Measurements from ENCODE around the gene PLCD3.

The PLCD3 gene

DNA sequence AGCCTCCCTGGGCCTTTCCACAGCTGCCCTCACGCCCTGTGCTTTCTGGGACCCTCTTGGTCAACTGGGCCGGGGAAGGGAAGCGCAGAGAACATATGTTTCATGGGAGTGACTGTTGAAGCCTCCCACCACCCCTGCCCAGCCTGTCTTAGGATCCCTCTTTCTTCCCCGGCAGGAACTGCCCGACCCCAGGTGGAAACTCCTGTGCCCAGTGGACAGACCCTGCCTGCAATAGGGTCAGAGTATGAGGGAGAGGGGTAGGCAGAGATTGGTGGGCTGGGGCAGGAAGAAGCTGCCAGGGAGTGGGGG is 39.9 kb upstream of the PLCD3 start:
- H3K4me3 ChIP-seq (replicated peaks; ENCODE audit: insufficient read depth, low read length): no peak overlapping the region
- TF ChIP-seq, protein P1, sequence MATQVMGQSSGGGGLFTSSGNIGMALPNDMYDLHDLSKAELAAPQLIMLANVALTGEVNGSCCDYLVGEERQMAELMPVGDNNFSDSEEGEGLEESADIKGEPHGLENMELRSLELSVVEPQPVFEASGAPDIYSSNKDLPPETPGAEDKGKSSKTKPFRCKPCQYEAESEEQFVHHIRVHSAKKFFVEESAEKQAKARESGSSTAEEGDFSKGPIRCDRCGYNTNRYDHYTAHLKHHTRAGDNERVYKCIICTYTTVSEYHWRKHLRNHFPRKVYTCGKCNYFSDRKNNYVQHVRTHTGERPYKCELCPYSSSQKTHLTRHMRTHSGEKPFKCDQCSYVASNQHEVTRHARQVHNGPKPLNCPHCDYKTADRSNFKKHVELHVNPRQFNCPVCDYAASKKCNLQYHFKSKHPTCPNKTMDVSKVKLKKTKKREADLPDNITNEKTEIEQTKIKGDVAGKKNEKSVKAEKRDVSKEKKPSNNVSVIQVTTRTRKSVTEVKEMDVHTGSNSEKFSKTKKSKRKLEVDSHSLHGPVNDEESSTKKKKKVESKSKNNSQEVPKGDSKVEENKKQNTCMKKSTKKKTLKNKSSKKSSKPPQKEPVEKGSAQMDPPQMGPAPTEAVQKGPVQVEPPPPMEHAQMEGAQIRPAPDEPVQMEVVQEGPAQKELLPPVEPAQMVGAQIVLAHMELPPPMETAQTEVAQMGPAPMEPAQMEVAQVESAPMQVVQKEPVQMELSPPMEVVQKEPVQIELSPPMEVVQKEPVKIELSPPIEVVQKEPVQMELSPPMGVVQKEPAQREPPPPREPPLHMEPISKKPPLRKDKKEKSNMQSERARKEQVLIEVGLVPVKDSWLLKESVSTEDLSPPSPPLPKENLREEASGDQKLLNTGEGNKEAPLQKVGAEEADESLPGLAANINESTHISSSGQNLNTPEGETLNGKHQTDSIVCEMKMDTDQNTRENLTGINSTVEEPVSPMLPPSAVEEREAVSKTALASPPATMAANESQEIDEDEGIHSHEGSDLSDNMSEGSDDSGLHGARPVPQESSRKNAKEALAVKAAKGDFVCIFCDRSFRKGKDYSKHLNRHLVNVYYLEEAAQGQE (IDR thresholded peaks at IDR 0.05; ENCODE audit: insufficient replicate concordance, low read depth): no peak
- no peak for TF ChIP-seq POLR2AphosphoS5 (IDR thresholded peaks at IDR 0.05; ENCODE audit: low read depth)
- H3K27me3 ChIP-seq (ENCODE audit: insufficient read depth, poor library complexity, severe bottlenecking): no peaks in the 10 kb centered on the region
- DNase-seq (ENCODE audit: low read depth in 1 of 2, low spot score in 1 of 2): no peak
- peak overlapping the region; percentile 69 for H3K27ac ChIP-seq (replicated peaks)

DNA sequence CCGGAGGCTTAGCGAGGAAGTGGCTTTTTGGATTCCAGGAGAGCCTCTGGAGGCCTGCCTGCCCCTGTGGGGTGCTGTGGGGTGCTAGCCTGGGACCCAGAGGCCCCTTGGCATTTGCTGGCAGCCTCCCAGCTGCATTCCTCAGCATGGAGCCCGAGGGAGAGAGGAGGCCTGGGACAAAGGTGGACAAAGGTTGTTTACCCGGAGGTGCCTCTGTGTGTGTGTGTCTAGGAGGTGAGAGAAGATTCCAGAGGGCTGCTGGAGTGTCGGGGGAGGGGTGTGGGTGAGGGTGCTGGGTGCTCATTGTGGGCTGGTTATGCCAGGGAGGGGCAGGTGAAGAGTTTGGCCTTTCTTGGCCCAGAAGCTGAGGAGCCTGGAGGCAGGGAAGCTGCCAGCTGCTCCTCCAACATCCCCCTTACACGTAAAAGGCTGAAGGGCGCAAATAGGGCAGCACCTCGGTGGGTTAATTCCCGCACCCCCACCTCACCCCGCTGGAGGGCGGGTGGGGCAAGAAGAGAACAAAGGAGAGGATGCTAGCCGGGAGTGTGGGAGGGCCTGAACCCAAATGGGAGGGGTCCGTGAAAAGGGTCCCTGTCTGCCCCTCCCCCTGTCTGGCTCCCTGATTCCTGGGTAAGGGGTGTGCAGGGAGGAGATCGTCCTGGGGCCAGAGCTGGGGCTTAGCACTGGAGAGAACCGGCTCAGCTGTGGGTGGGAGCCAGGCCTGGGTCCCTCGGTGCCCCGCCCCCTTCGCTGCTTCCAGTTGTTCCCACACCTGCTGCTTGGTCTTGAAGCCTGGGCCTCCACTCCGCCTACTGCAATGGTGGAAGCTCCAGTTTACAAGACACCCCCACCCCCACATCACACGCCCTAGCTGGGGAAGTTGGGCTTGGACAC is 39.3 kb upstream of the PLCD3 start:
- TF ChIP-seq SPI1 (IDR thresholded peaks at IDR 0.05; ENCODE audit: borderline replicate concordance, low read depth): 0 out of 2 replicates have a peak, but pooled peaks have one; percentile 2
- TF ChIP-seq, protein P1 (IDR thresholded peaks at IDR 0.05; ENCODE audit: insufficient replicate concordance, low read depth): no peak
- no peak for TF ChIP-seq POLR2AphosphoS5 (IDR thresholded peaks at IDR 0.05; ENCODE audit: low read depth)
- H3K27me3 ChIP-seq (ENCODE audit: insufficient read depth, poor library complexity, severe bottlenecking): no peaks in the 10 kb centered on the region
- no peak overlapping the region for H3K4me3 ChIP-seq (replicated peaks; ENCODE audit: insufficient read depth, low read length)
- DNase-seq (ENCODE audit: low read depth in 1 of 2, low spot score in 1 of 2): no peak
- peak overlapping the region; percentile 69 for H3K27ac ChIP-seq (replicated peaks)

DNA sequence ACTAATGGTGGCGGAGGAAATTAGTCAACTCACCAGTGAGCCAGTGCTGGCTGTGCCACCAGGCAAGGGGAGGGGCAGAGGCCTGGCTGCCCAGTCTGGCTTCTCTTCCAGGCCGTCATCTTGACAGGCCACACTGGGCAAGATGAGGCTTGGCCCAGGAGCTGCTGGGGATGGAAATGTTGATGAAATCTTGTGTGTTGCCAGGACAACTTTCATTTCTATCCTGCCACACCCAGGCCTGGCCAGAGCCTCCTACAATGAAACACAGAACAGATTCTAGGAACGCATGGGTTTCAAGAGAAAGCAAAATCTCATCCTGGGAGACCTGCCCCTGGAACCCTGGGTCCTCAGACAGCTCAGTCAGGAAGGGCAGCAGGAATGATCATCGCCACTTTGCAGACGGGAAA is 38.6 kb upstream of the PLCD3 start:
- no peak for DNase-seq (ENCODE audit: low read depth in 1 of 2, low spot score in 1 of 2)
- H3K27me3 ChIP-seq (ENCODE audit: insufficient read depth, poor library complexity, severe bottlenecking): no peaks in the 10 kb centered on the region
- peak overlapping the region; percentile 69 for H3K27ac ChIP-seq (replicated peaks)
- H3K4me3 ChIP-seq (replicated peaks; ENCODE audit: insufficient read depth, low read length): no peak overlapping the region
- TF ChIP-seq, protein P1 (IDR thresholded peaks at IDR 0.05; ENCODE audit: insufficient replicate concordance, low read depth): no peak
- TF ChIP-seq SPI1 (IDR thresholded peaks at IDR 0.05; ENCODE audit: borderline replicate concordance, low read depth) (no peak), POLR2AphosphoS5 (IDR thresholded peaks at IDR 0.05; ENCODE audit: low read depth) (no peak), GABPA (IDR thresholded peaks at IDR 0.05; ENCODE audit: low read depth) (no peak)
- TF ChIP-seq, protein P2, sequence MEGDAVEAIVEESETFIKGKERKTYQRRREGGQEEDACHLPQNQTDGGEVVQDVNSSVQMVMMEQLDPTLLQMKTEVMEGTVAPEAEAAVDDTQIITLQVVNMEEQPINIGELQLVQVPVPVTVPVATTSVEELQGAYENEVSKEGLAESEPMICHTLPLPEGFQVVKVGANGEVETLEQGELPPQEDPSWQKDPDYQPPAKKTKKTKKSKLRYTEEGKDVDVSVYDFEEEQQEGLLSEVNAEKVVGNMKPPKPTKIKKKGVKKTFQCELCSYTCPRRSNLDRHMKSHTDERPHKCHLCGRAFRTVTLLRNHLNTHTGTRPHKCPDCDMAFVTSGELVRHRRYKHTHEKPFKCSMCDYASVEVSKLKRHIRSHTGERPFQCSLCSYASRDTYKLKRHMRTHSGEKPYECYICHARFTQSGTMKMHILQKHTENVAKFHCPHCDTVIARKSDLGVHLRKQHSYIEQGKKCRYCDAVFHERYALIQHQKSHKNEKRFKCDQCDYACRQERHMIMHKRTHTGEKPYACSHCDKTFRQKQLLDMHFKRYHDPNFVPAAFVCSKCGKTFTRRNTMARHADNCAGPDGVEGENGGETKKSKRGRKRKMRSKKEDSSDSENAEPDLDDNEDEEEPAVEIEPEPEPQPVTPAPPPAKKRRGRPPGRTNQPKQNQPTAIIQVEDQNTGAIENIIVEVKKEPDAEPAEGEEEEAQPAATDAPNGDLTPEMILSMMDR (IDR thresholded peaks at IDR 0.05; ENCODE audit: insufficient read depth, low read length): no peak

DNA sequence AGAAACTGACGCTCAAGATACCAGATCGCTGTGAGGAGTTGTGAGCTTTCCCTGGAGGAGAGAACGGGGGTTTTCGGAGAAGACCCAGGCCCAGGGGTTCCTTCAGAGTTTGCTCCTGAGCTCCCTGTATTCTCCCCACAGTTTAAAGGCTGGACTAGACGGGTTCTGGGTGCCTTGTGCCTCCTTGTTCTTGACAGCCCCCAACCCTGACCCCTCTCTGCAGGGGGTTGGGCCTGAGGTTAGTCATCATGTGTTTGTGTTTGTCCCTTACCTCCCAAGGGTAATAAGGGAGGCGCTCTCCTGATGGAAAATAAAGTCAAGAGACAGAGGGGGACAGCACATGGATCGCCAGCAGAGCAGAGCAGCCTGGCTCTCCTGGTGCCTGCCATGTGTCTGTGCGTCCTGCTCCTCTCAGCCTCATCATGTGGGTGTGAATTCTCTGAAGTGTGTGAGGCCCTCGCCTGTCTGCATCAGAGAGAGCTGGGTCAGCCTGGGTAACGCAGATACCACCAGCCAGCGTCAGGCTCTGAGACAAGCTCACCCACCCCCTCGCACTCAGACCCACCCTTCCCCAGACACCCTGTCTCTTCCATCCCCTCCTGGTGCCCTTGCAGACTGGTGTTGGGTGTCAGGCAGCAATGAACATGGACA is 38.1 kb upstream of the PLCD3 start:
- TF ChIP-seq, protein P2 (IDR thresholded peaks at IDR 0.05; ENCODE audit: insufficient read depth, low read length): no peak
- TF ChIP-seq GABPA (IDR thresholded peaks at IDR 0.05; ENCODE audit: low read depth) (no peak), POLR2AphosphoS5 (IDR thresholded peaks at IDR 0.05; ENCODE audit: low read depth) (no peak)
- TF ChIP-seq, protein P1 (IDR thresholded peaks at IDR 0.05; ENCODE audit: insufficient replicate concordance, low read depth): no peak
- DNase-seq (ENCODE audit: low read depth in 1 of 2, low spot score in 1 of 2): no peak
- H3K27ac ChIP-seq (replicated peaks): no peak overlapping the region
- H3K4me3 ChIP-seq (replicated peaks; ENCODE audit: insufficient read depth, low read length): no peak overlapping the region
- H3K27me3 ChIP-seq (ENCODE audit: insufficient read depth, poor library complexity, severe bottlenecking): no peaks in the 10 kb centered on the region
